A673 (cell line): ENCODE results near the gene SNX19. TPM values are rescaled to one million over a fixed set of nuclear protein-coding genes. Genes with fewer than 3 reads are reported as not detected.
A peak's percentile ranks its signal among the peaks of the same experiment; 100 is the strongest.

Experiments
- BruUV-seq: library from RNA; stranded (reverse); fragments of 400-500 nt; replicated peaks from 2 replicates; lab custom pipeline; 2021; lab: Mats Ljungman, UMichigan
- CTCF ChIA-PET: fragments of 300-600 bp; sonication (Branson Sonifier 250); formaldehyde crosslinking; loops from one replicate; lab custom pipeline; 2022; ENCODE audit warnings: antibody characterized with exemption; lab: Charles Lee
- POLR2A ChIA-PET: fragments of 300-600 bp; sonication (Branson Sonifier 250); formaldehyde crosslinking; loops from one replicate; lab custom pipeline; 2022; ENCODE audit warnings: antibody characterized with exemption; ENCODE audit not compliant: low non-redundant PET; lab: Charles Lee
- DNase-seq: peaks from one replicate; pipeline ENCODE4 v3.0.0-alpha.2; 2015; ENCODE audit warnings: low spot score
- H3K27ac ChIP-seq: fragments of 200-600 bp; sonication (generic); 2 replicates; pipeline ENCODE4 v1.5.1; 2016; ENCODE audit warnings: mixed run types, low read depth, mild to moderate bottlenecking, mixed read lengths, antibody characterized with exemption, low read length; ENCODE audit not compliant: poor library complexity, severe bottlenecking
- H3K27me3 ChIP-seq: fragments of 200-600 bp; sonication (generic); replicated peaks from 2 replicates; pipeline ENCODE4 v1.6.1; 2017; ENCODE audit warnings: mixed run types, low read depth, mild to moderate bottlenecking, mixed read lengths, antibody characterized with exemption, low read length; ENCODE audit not compliant: insufficient read depth, poor library complexity
- H3K36me3 ChIP-seq: fragments of 200-600 bp; sonication (generic); 2 replicates; pipeline ENCODE4 v1.6.1; 2016; ENCODE audit warnings: mixed run types, mild to moderate bottlenecking, mixed read lengths, antibody characterized with exemption, low read length; ENCODE audit not compliant: insufficient read depth, poor library complexity, severe bottlenecking
- H3K4me1 ChIP-seq: fragments of 200-600 bp; sonication (generic); 2 replicates; pipeline ENCODE4 v1.6.1; 2017; ENCODE audit warnings: mixed run types, mild to moderate bottlenecking, mixed read lengths, antibody characterized with exemption, low read length; ENCODE audit not compliant: insufficient read depth, poor library complexity, severe bottlenecking
- H3K4me3 ChIP-seq: fragments of 200-600 bp; sonication (generic); 2 replicates; pipeline ENCODE4 v1.5.1; 2016; ENCODE audit warnings: low read depth, mixed run types, mild to moderate bottlenecking, mixed read lengths, low read length; ENCODE audit not compliant: poor library complexity, severe bottlenecking
- H3K9me3 ChIP-seq: fragments of 200-600 bp; sonication (generic); 2 replicates; pipeline ENCODE4 v1.6.1; 2016; ENCODE audit warnings: mixed run types, low read depth, mild to moderate bottlenecking, mixed read lengths, antibody characterized with exemption, low read length; ENCODE audit not compliant: poor library complexity, severe bottlenecking
- EZH2 ChIP-seq: fragments of 200-600 bp; sonication (generic); IDR thresholded peaks from 2 replicates; pipeline ENCODE4 v1.6.1; 2017; ENCODE audit warnings: borderline replicate concordance, low read depth, mild to moderate bottlenecking, mixed read lengths, antibody characterized with exemption, low read length; ENCODE audit not compliant: poor library complexity, severe bottlenecking
- intact Hi-C: fragments of 100-400 bp; cut with micrococcal nuclease; formaldehyde crosslinking; loops from one replicate; pipeline ENCODE4 v1.10.0; 2022; ENCODE audit not compliant: unreplicated experiment
- total RNA-seq: library from RNA; stranded (reverse); gene quantifications from 2 replicates; pipeline ENCODE4 v1.2.3, GENCODE V29; 2021
- TF ChIP-seq, protein P1 (sequence below): fragments of 300-800, 200-600 bp; sonication (generic); conservative IDR thresholded peaks from 2 replicates; pipeline ENCODE4 v1.5.1; 2017; ENCODE audit warnings: low read depth, mild to moderate bottlenecking, antibody characterized with exemption, low read length, moderate library complexity, mixed read lengths

SNX19 gene
- total RNA-seq, 1 experiment from 2014 or later: 51.9 TPM

DNA sequence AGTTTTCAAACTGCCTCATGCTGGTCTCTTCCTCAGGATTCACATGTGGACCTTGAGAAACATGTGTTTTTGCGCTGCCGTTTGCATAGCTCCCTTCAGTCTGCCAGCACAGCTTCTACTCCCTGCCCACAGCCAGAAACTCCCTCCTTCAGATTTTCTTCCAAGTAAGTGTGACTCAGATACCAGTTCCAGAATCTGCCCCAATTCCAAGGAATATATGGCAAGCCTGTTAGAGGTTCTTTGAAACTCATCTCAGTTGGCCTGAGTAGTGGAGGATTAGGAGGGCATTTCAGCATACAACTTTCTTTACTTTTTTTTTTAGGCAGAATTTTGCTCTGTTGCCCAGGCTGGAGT, 67.1 kb downstream of the SNX19 start:
- BruUV-seq: no TSS peak
- no peak overlapping the region for H3K4me3 ChIP-seq
- TF ChIP-seq EZH2: no peak
- TF ChIP-seq, protein P1, sequence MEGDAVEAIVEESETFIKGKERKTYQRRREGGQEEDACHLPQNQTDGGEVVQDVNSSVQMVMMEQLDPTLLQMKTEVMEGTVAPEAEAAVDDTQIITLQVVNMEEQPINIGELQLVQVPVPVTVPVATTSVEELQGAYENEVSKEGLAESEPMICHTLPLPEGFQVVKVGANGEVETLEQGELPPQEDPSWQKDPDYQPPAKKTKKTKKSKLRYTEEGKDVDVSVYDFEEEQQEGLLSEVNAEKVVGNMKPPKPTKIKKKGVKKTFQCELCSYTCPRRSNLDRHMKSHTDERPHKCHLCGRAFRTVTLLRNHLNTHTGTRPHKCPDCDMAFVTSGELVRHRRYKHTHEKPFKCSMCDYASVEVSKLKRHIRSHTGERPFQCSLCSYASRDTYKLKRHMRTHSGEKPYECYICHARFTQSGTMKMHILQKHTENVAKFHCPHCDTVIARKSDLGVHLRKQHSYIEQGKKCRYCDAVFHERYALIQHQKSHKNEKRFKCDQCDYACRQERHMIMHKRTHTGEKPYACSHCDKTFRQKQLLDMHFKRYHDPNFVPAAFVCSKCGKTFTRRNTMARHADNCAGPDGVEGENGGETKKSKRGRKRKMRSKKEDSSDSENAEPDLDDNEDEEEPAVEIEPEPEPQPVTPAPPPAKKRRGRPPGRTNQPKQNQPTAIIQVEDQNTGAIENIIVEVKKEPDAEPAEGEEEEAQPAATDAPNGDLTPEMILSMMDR: no peak
- no peaks in the 10 kb centered on the region for H3K36me3 ChIP-seq
- intact Hi-C loops: no loop called here
- POLR2A ChIA-PET: no interaction called here
- H3K9me3 ChIP-seq: no peaks in the 10 kb centered on the region
- no peaks in the 10 kb centered on the region for H3K27me3 ChIP-seq
- CTCF ChIA-PET: no interaction called here
- DNase-seq: no peak
- H3K4me1 ChIP-seq: no peaks in the 10 kb centered on the region
- no peak overlapping the region for H3K27ac ChIP-seq

DNA sequence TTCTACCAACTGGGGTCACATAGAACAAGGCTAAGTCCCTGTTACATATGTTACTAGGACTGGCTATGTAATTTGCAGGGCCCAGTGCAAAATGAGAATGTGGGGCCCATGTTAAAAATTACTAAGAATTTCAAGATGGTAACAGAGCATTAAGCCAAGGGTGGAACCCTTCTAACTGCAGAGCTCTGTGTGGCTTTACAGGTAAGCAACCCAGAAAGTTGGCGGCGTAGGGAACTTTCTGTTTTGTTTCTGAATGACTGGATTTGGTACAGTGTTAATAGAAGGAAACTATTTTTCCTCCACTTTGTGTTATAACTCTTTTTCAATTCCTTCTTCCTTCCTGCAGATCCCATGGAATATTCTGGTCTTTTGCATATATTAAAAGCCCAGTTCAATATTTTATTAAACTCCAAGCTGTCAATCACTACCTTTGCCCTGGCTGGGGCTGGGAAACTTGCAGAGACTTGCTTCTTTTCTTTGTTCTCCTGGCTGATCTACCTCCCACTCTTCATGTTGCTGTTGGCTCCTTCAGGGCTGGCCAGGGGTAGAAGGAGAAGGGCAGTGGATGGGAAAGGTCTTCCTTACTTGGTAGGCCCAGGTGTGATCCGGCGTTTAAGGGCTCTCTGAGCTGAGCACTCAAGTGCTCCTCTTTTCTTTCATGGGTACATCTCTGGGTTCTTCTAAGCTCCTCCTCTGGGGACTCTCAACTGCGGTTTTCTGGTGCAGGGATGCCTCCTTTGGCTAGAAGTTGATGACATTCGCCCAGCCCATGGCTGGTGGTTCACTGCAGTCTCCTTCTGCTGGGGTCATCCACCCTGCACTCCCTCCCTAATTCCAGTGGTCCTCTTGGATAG, 67.7 kb downstream of the SNX19 start:
- Histone ChIP-seq H3K27ac (no peak overlapping the region), H3K27me3 (no peaks in the 10 kb centered on the region), H3K4me3 (no peak overlapping the region), H3K4me1 (no peaks in the 10 kb centered on the region), H3K36me3 (no peaks in the 10 kb centered on the region), H3K9me3 (no peaks in the 10 kb centered on the region)
- POLR2A ChIA-PET: no interaction called here
- no TSS peak for BruUV-seq
- intact Hi-C loops: no loop called here
- CTCF ChIA-PET: no interaction called here
- TF ChIP-seq, protein P1: no peak
- TF ChIP-seq EZH2: no peak
- DNase-seq: no peak

DNA sequence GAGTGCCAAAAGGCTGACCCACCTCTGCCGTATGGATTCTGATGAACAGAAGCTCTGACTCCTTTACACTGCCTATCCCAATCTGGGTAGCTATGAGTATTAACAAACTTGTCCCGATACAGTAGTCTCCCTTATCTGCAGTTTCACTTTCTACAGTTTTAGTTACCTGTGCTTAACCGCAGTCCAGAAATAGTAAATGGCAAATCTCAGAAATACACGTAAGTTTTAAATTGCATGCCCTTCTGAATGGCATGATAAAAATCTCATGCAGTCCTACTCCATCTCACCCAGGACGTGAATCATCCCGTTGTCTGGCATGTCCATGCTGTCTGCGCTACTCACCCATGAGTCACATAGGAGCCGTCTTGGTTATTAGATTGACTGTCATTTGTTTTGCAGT, 68.8 kb downstream of the SNX19 start:
- TF ChIP-seq, protein P1: no peak
- no peak for TF ChIP-seq EZH2
- Histone ChIP-seq H3K27me3 (no peaks in the 10 kb centered on the region), H3K4me3 (no peak overlapping the region), H3K36me3 (no peaks in the 10 kb centered on the region), H3K27ac (no peak overlapping the region), H3K4me1 (no peaks in the 10 kb centered on the region), H3K9me3 (no peaks in the 10 kb centered on the region)
- no TSS peak for BruUV-seq
- CTCF ChIA-PET: no interaction called here
- DNase-seq: peak; percentile 46
- POLR2A ChIA-PET: no interaction called here
- intact Hi-C loops: no loop called here
